ENCODE measurements around the gene BRIP1.
A peak's percentile ranks its signal among the peaks of the same experiment; 100 is the strongest.
"Not testable (repeated sequence)": the region's sequence is repeated elsewhere in the genome, so short reads cannot be mapped to it uniquely, and the experiment has no call there.

The BRIP1 gene

DNA sequence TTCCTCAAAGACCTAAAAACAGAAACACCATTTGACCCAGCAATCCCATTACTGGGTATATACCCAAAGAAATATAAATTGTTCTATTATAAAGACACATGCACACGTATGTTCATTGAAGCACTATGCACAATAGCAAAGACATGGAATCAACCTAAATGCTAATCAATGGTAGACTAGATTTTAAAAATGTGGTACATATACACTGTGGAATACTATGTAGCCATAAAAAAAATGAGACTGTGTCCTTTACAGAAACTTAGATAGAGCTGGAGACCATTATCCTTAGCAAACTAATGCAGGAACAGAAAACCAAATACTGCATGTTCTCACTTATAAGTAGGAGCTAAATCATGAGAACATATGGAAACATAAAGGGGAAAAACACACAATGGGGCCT, 36.5 kb downstream of the BRIP1 start:
- not testable (repeated sequence) for DNase-seq

DNA sequence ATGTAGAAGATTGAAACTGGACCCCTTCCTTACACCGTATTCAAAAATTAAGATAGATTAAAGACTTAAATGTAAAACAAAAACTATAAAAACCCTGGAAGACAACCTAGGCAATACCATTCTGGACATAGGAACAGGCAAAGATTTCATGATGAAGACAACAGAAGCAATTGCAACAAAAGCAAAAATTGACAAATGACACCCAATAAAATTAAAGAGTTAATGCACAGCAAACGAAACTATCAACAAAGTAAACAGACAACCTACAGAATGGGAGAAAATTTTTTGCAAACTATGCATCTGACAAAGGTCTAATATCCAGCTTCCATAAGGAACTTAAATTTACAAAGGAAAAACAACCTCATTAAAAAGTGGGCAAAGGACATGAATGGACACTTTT, 37.1 kb downstream of the BRIP1 start:
- not testable (repeated sequence) for DNase-seq

DNA sequence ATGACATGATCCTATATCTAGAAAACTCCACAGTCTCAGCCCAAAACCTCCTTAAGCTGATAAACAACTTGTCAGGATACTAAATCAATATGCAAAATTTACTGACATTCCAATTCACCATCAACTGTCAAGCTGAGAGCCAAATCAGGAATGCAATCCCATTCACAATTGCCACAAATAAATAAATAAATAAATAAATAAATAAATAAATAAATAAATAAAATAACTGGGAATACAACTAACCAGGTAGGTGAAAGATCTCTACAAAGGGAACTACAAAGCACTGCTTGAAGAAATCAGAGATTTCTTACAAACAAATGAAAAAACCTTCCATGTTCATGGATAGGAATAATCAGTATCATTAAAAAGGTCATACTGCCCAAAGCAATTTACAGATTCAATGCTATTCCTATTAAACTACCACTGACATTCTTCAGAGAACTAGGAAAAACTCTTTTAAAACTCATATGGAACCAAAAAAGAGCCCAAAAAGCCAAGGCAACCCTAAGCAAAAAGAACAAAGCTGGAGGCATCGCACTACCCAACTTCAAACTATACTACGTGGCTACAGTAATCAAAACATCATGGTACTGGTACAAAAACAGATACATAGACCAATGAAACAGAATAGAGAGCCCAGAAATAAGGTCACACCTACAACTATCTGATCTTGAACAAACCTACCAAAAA, 37.7 kb downstream of the BRIP1 start:
- no peak for DNase-seq

DNA sequence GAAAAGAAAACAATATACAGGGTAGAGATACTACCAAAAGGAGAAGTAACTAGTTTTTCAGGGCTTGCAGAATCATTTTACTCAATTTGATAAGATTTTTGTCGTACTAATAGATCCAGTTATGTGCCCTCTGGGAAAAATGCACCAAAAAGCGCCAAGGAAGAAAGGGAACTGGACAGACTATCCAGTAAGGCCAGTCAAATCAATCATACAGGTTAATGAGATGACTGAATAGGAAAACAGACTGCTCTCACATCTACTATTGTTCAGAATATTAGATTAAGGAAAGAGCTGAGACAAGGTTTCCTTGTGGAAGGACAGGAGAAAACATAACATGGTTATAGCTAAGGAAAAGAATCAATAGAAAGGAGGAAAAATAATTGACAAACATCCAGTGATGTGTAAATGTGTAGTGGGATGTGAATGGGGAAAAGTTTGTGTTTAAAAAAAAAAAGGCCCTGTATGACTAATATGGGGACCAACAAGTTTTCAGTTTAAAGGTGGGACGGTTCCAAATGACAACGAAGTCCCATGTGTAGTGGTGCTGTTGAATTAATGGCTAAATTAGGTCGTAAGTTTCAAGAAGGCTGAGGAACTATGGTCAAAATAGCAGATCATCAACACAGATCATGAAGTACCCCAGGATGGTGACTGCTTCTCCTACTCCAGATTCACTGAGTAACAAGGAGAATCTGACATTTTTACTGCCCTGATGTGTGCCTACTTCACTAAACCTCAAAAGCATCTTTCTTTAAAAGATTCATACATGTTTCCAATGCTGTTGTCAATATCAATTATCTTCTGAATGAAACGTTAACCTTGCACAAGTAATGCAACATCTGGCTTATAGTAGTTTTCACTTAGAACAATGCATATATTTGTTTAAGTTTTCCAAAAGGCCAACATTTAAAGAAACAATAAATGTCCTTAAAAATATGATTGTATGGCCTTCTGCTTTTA, 40.7 kb downstream of the BRIP1 start:
- DNase-seq: no peak

DNA sequence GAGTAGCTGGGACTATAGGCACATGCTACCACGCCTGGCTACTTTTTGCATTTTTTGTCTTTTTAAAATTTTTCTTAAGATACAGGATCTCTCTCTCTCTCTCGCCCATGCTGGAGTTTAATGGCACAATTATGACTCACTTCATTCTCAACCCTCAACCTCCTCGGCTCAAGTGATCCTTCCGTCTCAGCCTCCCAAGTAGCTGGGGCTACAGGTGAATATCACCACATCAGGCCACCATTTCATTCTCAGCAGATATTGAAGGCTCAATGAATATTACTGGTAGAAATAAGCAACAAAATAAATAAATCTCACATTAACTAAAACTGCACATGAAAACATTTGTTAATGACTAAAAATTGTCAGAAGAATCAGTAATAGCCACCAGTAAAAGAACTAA, 41.7 kb downstream of the BRIP1 start:
- DNase-seq: no peak

DNA sequence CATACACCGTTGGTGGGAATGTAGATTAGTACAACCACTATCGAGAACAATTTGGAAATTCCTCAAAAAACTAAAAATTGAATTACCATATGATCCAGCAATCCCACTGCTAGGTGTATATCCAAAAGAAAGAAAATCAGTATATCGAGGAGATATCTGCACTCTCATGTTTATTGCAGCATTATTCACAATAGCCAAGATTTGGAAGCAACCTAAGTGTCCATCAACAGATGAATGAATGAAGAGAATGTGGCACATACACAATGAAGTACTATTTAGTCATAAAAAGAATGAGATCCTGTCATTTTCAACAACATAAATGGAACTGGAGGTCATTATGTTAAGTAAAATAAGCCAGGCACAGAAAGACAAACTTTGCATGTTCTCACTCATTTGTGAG, 44.1 kb downstream of the BRIP1 start:
- not testable (repeated sequence) for DNase-seq

DNA sequence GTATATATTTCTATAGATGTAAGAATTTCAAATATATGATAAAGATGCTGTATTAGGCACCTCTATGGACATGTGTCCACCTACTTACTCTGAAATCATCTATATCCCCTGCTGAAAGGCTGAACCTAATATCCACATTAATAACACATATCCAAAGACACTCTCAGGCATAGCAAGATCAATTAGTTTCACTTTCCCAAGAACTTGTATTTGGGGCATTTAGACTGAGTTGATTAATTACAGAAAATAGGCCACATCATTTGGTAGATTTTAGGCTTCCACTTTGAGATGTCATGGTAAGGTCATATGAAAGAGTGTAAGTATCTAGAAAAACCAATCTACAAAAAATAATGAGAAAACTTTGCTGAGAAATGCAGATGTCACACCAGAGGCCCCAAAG, 45.1 kb downstream of the BRIP1 start:
- DNase-seq: no peak

DNA sequence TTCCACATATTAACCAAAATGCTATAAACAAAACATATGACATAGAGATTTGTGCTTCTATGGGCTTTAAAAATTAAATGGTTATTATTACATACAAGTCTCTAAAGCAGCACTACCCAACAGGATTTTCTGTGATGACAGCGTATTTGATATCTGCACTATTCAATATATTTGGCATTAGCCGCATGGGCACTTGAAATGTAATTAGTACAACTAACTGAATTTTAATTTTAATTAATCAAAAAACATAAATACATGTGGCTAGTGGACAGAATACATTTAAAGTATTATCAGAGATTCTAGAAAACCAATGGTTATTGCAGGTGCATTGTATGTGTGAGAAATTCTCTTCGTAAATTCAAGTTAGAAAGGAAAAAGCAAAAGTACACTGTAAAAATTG, 45.9 kb downstream of the BRIP1 start:
- no peak for DNase-seq

DNA sequence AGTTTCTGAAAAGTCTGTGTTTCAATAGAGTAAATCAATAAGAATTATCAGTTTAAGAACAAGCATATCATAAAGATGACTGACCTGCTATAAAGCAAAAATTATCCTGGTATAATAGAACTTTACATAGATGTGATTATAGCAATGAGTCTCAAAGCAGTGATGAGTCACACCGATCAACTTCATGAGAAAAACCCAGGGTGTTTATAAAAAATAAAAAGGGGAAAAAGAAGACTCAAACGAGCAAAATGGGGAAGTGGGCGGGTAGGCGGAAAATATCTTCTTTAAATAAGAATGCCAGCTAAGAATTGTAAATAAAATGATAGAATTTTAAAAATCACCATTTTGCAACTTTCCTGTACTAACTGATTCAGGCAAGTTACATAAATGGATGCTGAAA, 46.8 kb downstream of the BRIP1 start:
- peak; percentile 4 for DNase-seq

DNA sequence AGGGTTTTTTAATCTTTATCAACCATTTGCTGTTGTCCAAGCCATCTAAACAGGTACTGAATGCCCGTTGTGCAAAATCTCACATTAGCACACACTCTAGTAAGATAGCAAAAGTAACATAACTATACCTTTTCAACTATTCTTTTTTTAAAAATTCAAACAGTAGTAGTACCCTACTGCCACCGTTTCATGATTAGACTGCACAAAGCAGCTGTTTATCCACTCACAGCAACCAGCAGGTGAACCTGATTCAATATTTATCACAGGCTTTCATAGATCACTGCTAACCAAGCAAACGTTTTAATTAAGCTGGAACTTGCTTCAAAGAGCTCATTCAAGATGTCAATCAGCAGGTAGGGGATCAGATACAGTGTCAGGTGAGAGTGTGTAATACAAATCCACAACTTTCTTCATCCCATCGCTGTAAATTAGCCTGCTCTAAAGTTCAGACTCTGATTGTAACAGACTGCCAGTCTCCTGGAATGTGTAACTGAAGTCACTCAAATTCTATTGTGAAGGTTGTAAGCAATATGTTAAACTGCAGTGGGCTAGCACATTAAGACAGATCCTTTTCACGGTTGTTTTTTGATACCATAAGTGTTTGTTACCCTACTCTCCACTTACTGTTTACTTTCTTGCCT, 47.3 kb downstream of the BRIP1 start:
- DNase-seq: no peak

DNA sequence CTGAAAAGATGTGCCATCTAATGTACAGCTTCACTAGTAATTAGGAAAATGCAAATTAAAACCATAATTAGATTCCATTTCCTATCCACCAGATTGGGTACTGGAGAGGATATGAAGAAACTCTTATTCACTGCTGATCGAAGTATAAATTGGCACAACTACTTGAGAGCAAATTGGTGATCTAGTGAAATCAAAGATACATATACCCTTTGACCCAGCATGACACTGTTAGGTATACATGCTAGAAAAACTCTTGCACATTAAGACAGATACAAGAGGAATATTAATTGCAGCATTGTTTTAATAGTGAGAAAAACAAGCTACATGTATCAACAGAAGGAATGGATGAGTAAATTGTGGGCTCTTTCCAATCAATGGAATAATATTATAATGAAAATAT, 48.8 kb downstream of the BRIP1 start:
- DNase-seq: no peak

DNA sequence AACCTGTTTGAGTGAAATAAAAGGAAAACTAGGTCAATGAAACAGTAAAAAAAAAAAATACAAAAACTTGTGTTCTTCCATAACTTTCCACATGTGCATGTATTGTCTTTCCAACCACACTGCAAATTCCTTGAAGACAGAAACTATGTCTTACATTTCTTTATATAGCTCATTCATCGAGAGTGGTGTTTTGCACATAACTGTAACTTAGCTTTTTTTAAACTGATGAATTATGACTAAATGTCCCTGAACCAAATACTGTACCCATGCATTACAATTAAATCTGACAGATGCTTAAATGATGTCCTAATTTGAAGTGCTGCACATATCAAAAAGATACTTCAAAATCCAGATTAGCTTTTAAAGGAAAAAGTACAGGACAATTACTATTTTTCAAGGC, 50.1 kb downstream of the BRIP1 start:
- DNase-seq: no peak

DNA sequence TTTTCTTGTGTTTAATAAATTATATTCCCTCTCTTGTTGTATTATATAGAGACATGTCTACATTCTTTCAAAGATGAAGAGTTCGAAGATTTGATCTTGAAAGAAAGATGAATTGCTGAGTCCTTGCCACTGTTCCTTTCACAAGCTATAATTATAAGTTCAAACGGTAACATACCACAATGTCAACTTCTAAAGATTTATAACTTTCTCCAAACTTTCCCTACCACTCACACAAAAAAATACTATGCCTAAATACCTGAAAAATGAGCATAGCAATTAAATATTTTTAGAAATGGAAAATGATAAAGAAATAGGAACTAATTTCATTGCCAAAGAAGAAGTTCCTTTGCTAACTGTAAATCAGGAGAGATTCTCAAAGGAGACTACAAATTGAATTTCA, 50.6 kb downstream of the BRIP1 start:
- no peak for DNase-seq

DNA sequence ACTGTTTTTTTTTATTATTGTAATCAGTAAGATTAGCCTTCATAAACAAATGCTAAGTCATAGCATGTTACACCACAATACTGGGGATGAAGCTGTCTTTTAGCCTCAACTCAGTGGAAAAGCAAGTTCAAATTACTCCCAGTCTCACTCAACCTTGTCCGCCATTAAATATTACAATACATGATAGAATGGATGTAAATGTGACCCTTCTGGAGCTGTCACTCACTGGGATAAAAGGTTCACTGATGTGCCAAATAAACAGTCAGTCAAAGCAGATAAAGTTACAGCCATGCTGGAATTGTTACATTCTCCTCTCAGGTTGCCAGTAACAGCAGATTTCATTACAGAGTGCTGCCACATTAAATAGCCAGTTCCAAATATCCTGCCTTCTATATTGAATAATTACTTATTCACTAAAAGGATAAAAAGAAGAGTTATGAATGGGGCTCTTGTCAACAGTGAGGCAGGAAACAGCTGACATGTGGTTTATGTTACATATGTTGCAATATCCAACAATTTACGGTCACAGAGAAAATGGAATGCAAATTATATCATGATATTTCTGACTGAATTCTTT, 53.4 kb downstream of the BRIP1 start:
- DNase-seq: no peak

DNA sequence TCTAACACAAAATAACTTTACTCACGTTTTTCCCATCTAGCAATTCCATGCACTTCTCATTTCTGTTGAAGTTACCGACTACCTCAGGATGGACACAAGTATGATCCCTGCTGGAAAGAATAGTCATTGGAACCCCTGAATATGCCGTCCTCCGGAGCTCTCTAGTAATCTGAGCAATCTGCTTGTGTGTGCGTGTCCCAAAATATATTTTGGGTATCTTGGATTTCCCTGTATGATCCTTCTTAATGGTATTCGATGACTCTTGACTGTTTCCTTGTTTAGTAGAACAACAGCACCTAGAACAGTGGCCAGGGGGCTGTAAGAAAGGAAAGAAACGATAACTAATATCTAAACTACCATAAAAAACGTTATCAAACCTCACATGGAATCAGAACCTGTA, 54.9 kb downstream of the BRIP1 start:
- DNase-seq: no peak

DNA sequence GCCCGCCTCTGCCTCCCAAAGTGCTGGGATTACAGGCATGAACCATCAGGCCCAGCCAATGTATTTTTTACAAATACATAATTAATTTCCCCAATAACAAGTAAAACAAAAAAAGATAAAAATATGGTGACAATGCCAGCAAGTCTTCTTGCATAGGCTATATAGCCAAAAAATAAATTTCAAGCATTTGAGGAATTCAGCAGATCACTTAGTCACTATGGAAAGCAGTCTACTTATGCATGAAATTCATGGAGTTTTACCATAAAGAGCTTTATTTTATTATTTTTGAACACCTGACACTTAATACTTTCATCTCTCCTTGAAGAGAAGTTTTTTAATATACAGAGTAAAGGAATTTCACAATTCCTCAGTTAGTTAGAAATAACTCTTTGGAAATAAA, 56.4 kb downstream of the BRIP1 start:
- DNase-seq: no peak

DNA sequence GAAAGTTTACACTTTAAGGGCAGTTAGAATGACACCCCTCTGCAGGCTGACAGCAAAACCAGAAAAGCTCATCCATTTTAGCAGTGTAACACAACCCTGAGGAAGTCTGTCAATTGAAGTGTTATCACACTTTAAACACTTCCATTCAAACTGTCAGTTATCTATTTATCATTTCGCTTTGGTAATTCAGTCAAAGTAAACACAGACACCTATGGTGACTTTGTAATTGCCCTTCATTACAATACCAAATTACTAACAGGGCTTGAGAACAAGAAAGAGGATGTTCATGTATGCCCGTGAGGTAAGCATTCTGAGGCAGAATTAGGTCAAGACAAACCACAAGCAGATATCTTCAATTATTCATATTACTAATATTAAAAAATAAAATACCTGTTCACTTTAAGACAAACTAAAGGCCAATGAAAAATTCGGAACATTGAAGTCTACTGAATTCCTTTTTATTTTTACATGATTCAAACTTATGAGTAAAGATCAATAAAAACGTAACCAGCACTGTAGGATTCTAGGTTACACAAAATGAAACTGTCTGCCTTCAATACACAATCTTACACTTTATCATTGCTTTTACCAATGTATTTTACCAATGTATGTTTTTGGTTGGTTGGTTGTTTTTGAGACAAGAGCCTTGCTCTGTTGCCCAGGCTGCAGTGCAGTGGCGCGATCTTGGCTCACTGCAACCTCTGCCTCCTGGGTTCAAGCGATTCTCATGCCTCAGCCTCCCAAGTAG, 57.1 kb downstream of the BRIP1 start:
- no peak for DNase-seq

DNA sequence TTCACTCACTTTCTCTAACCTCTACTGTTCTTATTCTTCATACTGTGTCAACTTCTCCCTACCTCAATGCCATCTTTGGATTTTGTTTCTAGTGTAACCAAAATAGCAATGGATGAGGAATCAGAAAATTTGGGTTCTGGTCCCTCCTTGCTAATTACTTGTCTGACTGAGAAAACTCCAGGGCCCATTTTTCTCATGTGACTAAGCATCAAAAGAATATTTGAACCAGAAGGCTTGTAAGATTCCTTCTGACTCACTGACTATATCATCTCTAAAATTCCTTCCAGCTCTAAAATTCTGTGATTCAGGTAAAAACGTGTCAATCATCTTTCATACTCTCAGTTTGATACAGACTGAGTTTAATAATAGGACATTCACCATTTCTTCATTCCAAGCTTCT, 57.9 kb downstream of the BRIP1 start:
- no peak for DNase-seq

DNA sequence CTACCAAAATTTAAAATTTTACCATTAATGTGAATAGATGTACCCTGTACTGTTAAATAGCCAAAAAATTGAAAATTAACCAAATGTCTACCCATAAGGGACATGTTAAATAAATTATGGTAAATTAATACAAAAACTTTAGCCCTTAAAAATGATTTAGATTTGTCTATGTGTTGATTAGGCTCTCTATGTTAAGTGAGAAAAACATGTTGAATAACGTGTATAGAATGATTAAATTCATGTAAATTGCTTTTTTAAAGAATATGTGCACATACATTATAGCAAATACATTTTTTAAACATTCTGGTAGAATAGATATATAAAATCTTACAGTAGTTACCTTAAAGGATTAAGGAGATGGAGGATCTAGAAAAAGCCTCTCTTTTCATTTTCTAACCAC, 59.5 kb downstream of the BRIP1 start:
- no peak for DNase-seq

DNA sequence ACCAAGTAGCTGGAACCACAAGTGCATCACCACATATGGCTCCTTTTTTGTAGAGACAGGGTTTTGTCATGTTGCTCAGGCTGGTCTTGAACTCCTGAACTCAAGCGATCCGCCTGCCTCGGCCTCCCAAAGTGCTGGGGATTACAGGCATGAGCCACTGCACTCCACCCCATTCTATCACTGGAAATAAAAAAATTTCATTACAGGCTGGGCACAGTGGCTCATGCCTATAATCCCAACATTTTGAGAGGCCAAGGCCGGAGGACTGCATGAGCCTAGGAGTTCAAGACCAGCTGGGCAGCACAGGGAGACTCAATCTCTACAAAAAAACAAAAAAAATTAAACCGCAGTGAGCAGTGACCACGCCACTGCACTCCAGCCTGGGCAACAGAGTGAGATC, 60.1 kb downstream of the BRIP1 start:
- no peak for DNase-seq

DNA sequence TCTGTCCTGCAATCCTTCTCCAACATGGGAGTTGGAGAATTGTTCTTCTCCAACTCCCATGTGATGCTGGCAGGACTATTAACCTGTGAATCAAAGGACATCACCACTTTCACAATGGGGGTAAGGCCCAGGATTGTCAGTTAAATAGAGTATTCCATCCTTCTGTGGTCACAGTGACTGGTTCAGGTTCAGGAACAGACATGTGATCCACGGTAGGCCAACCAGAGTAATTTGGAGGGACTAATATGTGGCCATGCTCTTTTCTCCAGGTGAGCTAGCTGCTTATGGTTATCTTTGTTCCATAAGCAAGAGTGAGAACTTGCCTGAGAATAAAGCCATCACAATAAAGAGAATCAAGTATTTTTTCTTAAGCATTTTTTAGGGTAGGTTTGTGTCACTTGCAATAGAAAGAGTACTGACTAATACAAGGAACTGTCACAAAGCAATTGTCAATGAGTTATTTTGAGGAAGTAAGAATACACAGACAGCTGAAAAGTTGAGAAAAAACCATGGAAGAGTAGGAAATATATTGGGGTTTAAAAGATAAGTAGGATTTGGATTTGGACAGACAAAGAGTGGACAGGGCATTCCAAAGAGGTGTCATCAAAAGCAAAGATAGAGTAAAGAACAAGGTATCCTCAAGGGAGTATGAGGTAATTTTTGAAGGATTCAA, 63.4 kb downstream of the BRIP1 start:
- DNase-seq: no peak

DNA sequence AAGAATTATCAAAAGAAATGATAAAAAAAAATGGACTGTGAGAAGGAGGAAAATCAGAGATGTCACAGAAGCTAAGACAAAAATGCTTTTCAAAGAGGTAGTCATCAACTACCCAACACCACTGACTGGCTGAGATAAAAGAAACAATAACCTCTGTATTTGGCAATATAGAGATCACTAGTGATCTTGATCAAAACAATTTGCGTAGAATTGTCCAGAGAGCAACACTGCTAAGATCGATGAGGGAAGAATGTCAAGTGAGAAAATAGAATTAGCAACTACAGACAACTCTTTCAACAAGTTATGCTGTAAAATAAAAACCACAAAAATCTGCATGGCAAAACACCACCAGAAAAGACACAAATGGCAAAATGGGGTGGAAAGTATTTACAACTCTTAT, 66.0 kb downstream of the BRIP1 start:
- DNase-seq: no peak
